Measurements from ENCODE around the gene OR6C74.

Gene OR6C74

DNA sequence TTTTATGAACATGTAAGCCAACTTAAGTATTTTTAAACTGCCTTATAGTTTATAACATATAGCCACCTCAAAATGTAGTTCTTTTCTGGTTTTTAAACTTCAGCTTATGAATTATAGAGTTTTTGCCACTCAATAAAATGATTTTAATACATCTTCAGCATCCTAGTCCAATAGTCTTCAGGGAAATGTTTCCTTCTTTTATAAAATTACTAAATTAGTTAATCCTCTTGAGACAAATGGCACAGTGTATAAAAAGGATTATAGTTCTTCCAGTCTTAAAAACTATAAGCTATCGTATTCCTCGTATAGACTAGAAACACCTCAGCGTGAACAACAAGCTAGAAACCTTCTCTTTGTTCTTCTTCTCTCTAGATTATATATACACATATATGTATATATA lies at the start of gene OR6C74:
Gene OR6C74 (plus strand): TSS at position 301 of the 400 bp plus-strand sequence. CDS start 2,679 bp downstream, outside the sequence.
- TF ChIP-seq, protein P1, sequence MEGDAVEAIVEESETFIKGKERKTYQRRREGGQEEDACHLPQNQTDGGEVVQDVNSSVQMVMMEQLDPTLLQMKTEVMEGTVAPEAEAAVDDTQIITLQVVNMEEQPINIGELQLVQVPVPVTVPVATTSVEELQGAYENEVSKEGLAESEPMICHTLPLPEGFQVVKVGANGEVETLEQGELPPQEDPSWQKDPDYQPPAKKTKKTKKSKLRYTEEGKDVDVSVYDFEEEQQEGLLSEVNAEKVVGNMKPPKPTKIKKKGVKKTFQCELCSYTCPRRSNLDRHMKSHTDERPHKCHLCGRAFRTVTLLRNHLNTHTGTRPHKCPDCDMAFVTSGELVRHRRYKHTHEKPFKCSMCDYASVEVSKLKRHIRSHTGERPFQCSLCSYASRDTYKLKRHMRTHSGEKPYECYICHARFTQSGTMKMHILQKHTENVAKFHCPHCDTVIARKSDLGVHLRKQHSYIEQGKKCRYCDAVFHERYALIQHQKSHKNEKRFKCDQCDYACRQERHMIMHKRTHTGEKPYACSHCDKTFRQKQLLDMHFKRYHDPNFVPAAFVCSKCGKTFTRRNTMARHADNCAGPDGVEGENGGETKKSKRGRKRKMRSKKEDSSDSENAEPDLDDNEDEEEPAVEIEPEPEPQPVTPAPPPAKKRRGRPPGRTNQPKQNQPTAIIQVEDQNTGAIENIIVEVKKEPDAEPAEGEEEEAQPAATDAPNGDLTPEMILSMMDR (IDR thresholded peaks at IDR 0.05; ENCODE audit: insufficient read depth, low read length, missing control alignments) = no peak
- ChIA-PET CTCF (no interaction called here), POLR2A (no interaction called here)
- no peak for DNase-seq (ENCODE audit: low read depth, low spot score)
- H3K4me3 ChIP-seq (ENCODE audit: low read depth, low read length) = no peak within 1 kb of the TSS

DNA sequence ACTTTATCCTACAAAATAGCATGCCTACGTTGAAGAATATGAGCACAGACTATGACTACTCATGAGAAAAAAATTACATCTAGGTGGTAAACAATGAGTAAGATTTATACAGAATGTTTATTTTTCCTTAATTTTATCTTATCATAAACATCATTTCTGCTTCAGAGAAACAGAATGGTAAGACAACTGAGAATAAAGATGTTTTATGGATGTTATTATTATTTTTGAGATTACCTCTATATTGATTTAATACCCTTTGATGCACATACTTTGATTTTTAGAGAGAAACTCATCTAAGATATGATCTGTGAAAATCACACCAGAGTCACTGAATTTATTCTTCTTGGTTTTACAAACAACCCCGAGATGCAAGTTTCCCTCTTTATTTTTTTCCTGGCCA lies 23.7 kb upstream of the OR6C74 start, which contains the start of gene OR10A7:
Gene OR10A7 (plus strand): TSS at position 301 of the 400 bp plus-strand sequence. CDS start 0 bp downstream, at position 301.
- POLR2A ChIA-PET = no interaction called here
- CTCF ChIA-PET = no interaction called here
- no peak within 1 kb of the TSS for H3K4me3 ChIP-seq (ENCODE audit: low read depth, low read length)
- no peak for DNase-seq (ENCODE audit: low read depth, low spot score)
- TF ChIP-seq, protein P1 (IDR thresholded peaks at IDR 0.05; ENCODE audit: insufficient read depth, low read length, missing control alignments) = no peak

DNA sequence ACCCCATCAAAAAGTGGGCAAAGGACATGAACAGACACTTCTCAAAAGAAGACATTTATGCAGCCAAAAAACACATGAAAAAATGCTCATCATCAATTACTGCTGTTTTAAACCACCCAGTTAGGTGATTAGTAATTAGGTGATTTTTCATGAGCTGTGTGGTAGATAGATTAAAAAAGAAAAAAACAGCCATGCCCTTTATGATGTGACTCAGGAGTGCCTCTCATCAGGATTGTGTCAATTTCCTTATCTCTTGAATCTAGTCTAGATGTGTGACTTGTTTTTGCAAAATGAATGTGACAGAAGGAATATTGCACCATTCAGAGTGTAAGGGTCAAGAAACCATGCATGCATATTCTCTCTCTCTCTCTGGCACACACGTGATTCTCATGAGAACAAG lies 17.9 kb upstream of the OR6C74 start:
- POLR2A ChIA-PET = no interaction called here
- CTCF ChIA-PET = no interaction called here
- no peak for DNase-seq (ENCODE audit: low read depth, low spot score)
- TF ChIP-seq, protein P1 (IDR thresholded peaks at IDR 0.05; ENCODE audit: insufficient read depth, low read length, missing control alignments) = no peak
- H3K4me3 ChIP-seq (ENCODE audit: low read depth, low read length) = no peak overlapping the region

DNA sequence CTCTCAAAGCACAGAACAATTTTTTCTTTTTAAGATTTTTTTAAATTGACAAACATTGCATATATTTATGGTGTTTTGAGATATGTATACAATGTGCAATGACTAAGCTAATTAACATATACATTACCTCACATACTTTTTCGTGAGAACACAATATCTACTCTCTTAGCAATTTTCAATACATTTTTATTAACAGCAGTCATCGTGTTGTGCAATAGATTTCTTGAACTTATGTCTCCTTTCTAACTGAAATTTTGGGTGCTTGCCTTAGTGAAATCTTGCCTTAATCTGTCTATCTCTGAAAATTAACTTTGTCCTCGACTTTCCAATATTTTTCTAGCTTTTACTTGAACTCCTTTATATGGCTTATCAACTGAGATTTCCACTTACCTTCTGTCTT lies 16.8 kb upstream of the OR6C74 start:
- POLR2A ChIA-PET = no interaction called here

DNA sequence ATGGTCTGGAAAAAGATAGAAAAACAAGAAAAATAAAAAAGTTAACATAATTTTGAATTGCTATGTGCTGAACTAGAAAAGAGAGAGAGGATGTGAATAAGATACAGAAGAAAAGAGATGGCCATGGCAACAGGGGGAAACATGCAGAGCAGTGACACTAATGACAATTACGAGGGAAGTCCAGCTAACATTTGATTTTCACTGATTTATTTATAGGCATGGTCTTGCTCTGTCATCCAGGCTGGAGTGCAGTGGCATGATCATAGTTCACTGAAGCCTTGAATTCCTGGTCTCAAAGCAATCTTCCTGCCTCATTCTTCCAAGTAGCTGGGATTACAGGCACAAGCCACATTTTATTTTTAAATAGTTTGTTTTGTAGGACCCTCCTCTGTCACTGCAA lies 1.8 kb downstream of the OR6C74 start:
- TF ChIP-seq, protein P1 (IDR thresholded peaks at IDR 0.05; ENCODE audit: insufficient read depth, low read length, missing control alignments) = no peak
- CTCF ChIA-PET = no interaction called here
- no peak for DNase-seq (ENCODE audit: low read depth, low spot score)
- POLR2A ChIA-PET = no interaction called here
- H3K4me3 ChIP-seq (ENCODE audit: low read depth, low read length) = no peak overlapping the region

More for the DNA sequence above, 16.8 kb upstream of the OR6C74 start:
- no peak overlapping the region for H3K4me3 ChIP-seq (ENCODE audit: low read depth, low read length)
- CTCF ChIA-PET = no interaction called here
- DNase-seq (ENCODE audit: low read depth, low spot score) = no peak
- TF ChIP-seq, protein P1 (IDR thresholded peaks at IDR 0.05; ENCODE audit: insufficient read depth, low read length, missing control alignments) = no peak

DNA sequence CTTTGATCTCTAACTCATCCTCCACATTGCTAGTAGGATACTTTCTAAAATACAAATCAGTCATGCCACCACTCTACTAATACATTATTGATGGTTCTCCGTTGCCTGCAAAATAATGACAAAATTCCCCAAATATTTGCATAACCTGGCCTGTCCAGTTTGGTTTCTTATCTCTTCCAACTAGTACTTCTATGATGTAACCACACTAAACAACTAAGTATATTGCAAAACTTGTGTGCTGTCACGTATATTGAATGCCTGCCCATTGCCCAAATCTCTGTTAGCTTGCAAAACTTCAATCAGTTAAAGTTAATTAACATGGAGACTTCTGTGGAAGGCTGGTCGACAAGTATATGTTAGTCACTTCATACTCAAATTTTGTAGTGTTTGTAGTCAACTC lies 6.5 kb downstream of the OR6C74 start:
- DNase-seq (ENCODE audit: low read depth, low spot score) = no peak
- POLR2A ChIA-PET = no interaction called here
- no peak overlapping the region for H3K4me3 ChIP-seq (ENCODE audit: low read depth, low read length)
- CTCF ChIA-PET = no interaction called here
- TF ChIP-seq, protein P1 (IDR thresholded peaks at IDR 0.05; ENCODE audit: insufficient read depth, low read length, missing control alignments) = no peak

All from AG04449 (cell line).